Measurements from ENCODE around the gene CENPN.

- TF ChIP-seq CTCF (IDR thresholded peaks at IDR 0.05; ENCODE audit: low read depth, low read length) (no peak), EZH2phosphoT487 (IDR thresholded peaks at IDR 0.05; ENCODE audit: low read depth) (no peak)
These were observed 18.3 kb upstream of the CENPN start for GRCh38 chr16:80988756-80989155.

Measured in OCI-LY3 (cell line).